HCT116 (cell line): Measurements from ENCODE around the gene PDE4C. TPM values are rescaled to one million over a fixed set of nuclear protein-coding genes. Genes with fewer than 3 reads are reported as not detected.

Experiments used
- ATAC-seq: fragments of 200-7000 bp; cut with Tn5 transposase; 2 replicates; pipeline ENCODE4 v1.9.1; 2020; ENCODE audit warnings: mild to moderate bottlenecking, moderate library complexity
- BruUV-seq: library from RNA; stranded (reverse); fragments of 400-500 nt; replicated peaks from 2 replicates; lab custom pipeline; 2021; lab: Mats Ljungman, UMichigan
- CTCF ChIA-PET: fragments of 300-600 bp; sonication (Branson Sonifier 250); formaldehyde crosslinking; loops from one replicate; lab custom pipeline; 2021; ENCODE audit warnings: antibody characterized with exemption; lab: Charles Lee
- POLR2A ChIA-PET: fragments of 300-600, 350-600 bp; sonication (Branson Sonifier 250); formaldehyde crosslinking; loops from one replicate; lab custom pipeline; 2021; ENCODE audit warnings: antibody characterized with exemption; lab: Charles Lee
- RAD21 ChIA-PET, 2 experiments: fragments of 300-600 bp; sonication (Branson Sonifier 250); formaldehyde crosslinking; loops; one replicate each; lab custom pipeline; 2023; ENCODE audit warnings: low total read pairs in 2 of 2; ENCODE audit not compliant: uncharacterized antibody in 2 of 2, unreplicated experiment in 2 of 2, low non-redundant PET in 1 of 2; lab: Charles Lee
- DNase-seq: peaks from one replicate; pipeline ENCODE4 v3.0.0-alpha.2; 2010; ENCODE audit warnings: low read depth, low spot score
- H2AFZ ChIP-seq: fragments of 200-600 bp; shearing (Covaris generic), sonication (generic); 2 replicates; pipeline ENCODE4 v1.6.1; 2017; ENCODE audit warnings: low read depth, mixed run types, mixed read lengths, antibody characterized with exemption, low read length; ENCODE audit not compliant: poor library complexity, severe bottlenecking
- H3K27ac ChIP-seq: 2 replicates; pipeline ENCODE4 v1.5.1; 2012; ENCODE audit warnings: low read depth, low read length
- H3K27me3 ChIP-seq: fragments of 200-600 bp; sonication (generic); 2 replicates; pipeline ENCODE4 v1.6.1; 2016; ENCODE audit warnings: mixed run types, low read length, mixed read lengths; ENCODE audit not compliant: insufficient read depth
- H3K36me3 ChIP-seq, 2 experiments: fragments of 200-500 bp in 1 of 2; fragments of 200-600 bp in 1 of 2; sonication (Bioruptor generic) in 1 of 2; sonication (generic) in 1 of 2; 2 replicates each; pipeline versions ENCODE4 v1.5.1 to v1.6.1; 2014 to 2016; ENCODE audit warnings: low read length in 2 of 2, inconsistent platforms in 1 of 2, mixed read lengths in 1 of 2, mixed run types in 1 of 2; ENCODE audit not compliant: insufficient read depth in 2 of 2, control insufficient read depth in 1 of 2
- H3K4me1 ChIP-seq, 2 experiments: fragments of 200-600 bp in 1 of 2; sonication (generic) in 1 of 2; 2 replicates each; pipeline versions ENCODE4 v1.5.1 to v1.6.1; 2012 to 2017; ENCODE audit warnings: low read length in 2 of 2, inconsistent platforms in 1 of 2, mild to moderate bottlenecking in 1 of 2, mixed read lengths in 1 of 2, mixed run types in 1 of 2, moderate library complexity in 1 of 2; ENCODE audit not compliant: insufficient read depth in 2 of 2, control insufficient read depth in 1 of 2
- H3K4me2 ChIP-seq: fragments of 200-600 bp; sonication (generic); 2 replicates; pipeline ENCODE4 v1.6.1; 2017; ENCODE audit warnings: mixed run types, low read length, mixed read lengths
- H3K4me3 ChIP-seq, 2 experiments: fragments of 200-600 bp in 1 of 2; sonication (generic) in 1 of 2; replicated peaks in 1 of 2; 2 replicates each; pipeline ENCODE4 v1.5.1; 2011 to 2016; ENCODE audit warnings: low read length in 2 of 2, control low read depth in 1 of 2, low read depth in 1 of 2, mild to moderate bottlenecking in 1 of 2, mixed read lengths in 1 of 2, mixed run types in 1 of 2
- H3K79me2 ChIP-seq: fragments of 200-600 bp; sonication (generic); 2 replicates; pipeline ENCODE4 v1.6.1; 2017; ENCODE audit warnings: mild to moderate bottlenecking, mixed run types, low read length, moderate library complexity, mixed read lengths; ENCODE audit not compliant: insufficient read depth
- H3K9ac ChIP-seq: fragments of 200-600 bp; sonication (generic); 2 replicates; pipeline ENCODE4 v1.6.1; 2016; ENCODE audit warnings: low read length, mixed read lengths
- H3K9me2 ChIP-seq: fragments of 200-600 bp; sonication (generic), shearing (Covaris generic); 2 replicates; pipeline ENCODE4 v1.6.1; 2017; ENCODE audit warnings: mixed run types, mild to moderate bottlenecking, moderate library complexity; ENCODE audit not compliant: insufficient read depth
- H3K9me3 ChIP-seq, 2 experiments: fragments of 200-500 bp in 1 of 2; fragments of 200-600 bp in 1 of 2; sonication (Bioruptor generic) in 1 of 2; sonication (generic) in 1 of 2; 2 replicates each; pipeline ENCODE4 v1.6.1; 2014 to 2017; ENCODE audit warnings: low read length in 2 of 2, mixed read lengths in 2 of 2, inconsistent platforms in 1 of 2, low read depth in 1 of 2, mild to moderate bottlenecking in 1 of 2, mixed run types in 1 of 2, moderate library complexity in 1 of 2; ENCODE audit not compliant: control insufficient read depth in 1 of 2, insufficient read depth in 1 of 2
- H4K20me1 ChIP-seq: fragments of 200-600 bp; sonication (generic), shearing (Covaris generic); 2 replicates; pipeline ENCODE4 v1.6.1; 2017; ENCODE audit warnings: mixed run types, mild to moderate bottlenecking, moderate library complexity; ENCODE audit not compliant: insufficient read depth
- CBX3 ChIP-seq: IDR thresholded peaks from 2 replicates; pipeline ENCODE4 v1.6.1; 2012; ENCODE audit warnings: low read depth
- POLR2AphosphoS5 ChIP-seq: IDR thresholded peaks from 2 replicates; pipeline ENCODE4 v1.6.1; 2011; ENCODE audit warnings: mild to moderate bottlenecking, low read depth, low read length, moderate library complexity
- REST ChIP-seq: IDR thresholded peaks from 2 replicates; pipeline ENCODE4 v1.6.1; 2012; ENCODE audit warnings: low read depth
- intact Hi-C: fragments of 100-400 bp; cut with micrococcal nuclease; formaldehyde crosslinking; loops from 2 replicates; pipeline ENCODE4 v1.10.0; 2022
- total RNA-seq: library from RNA; stranded (reverse); gene quantifications from one replicate; pipeline ENCODE4 v1.2.1, GENCODE V29; 2021; ENCODE audit not compliant: unreplicated experiment

PDE4C gene
- total RNA-seq, 1 experiment from 2014 or later, result 1.5 TPM

- TF ChIP-seq REST, result no peak
- TF ChIP-seq, all 23 proteins: peak for 0
These were observed 4.2 kb downstream of the PDE4C start (continued) for GRCh38 chr19:18221815-18222725.

GRCh38 chr19:18220632-18221275 is 5.5 kb downstream of the PDE4C start:
- ChIA-PET CTCF (interaction anchor here (1.1 to 3.3 kb wide), 2 partner anchors 13 to 59 kb away, joined by 4 to 11 read pairs; no protein-coding TSS in a partner anchor), RAD21 (no interaction called here), POLR2A (interaction anchor here (1.0 to 1.5 kb wide), 3 partner anchors 11 to 28 kb away, joined by 3 to 4 read pairs (median 3); partner anchors contain the start of gene MPV17L2)
- intact Hi-C loops, result no loop called here
- no peaks in the 10 kb centered on the region for H4K20me1 ChIP-seq
- H3K27me3 ChIP-seq, result no peaks in the 10 kb centered on the region
- no TSS peak for BruUV-seq
- no peaks in the 10 kb centered on the region for H3K9me3 ChIP-seq
- no peak overlapping the region for H2AFZ ChIP-seq
- no peaks in the 10 kb centered on the region for H3K36me3 ChIP-seq
- peaks cover 18 to 30% of the 10 kb centered on the region in 2 experiments for H3K4me1 ChIP-seq
- H3K79me2 ChIP-seq, result no peaks in the 10 kb centered on the region
- H3K4me3 ChIP-seq, result peak overlapping the region in 1 of 2 experiments; percentile 34; a peak in 3 of 4 replicates
- peak overlapping the region; percentile 52 for H3K4me2 ChIP-seq
- H3K27ac ChIP-seq, result no peak overlapping the region
- no peak overlapping the region for H3K9ac ChIP-seq
- H3K9me2 ChIP-seq, result no peaks in the 10 kb centered on the region
- DNase-seq, result no peak
- TF ChIP-seq POLR2AphosphoS5 (peak; percentile 39; the same call in 1 of the 2 replicates), CBX3 (no peak)
- ATAC-seq, result no peak
